Right lobe of liver (tissue), 6 donors: ENCODE data around the gene REM1. TPM values are rescaled to one million over a fixed set of nuclear protein-coding genes. Genes with fewer than 3 reads are reported as not detected.
A peak's percentile ranks its signal among the peaks of the same experiment; 100 is the strongest.
"Not testable (repeated sequence)": the region's sequence is repeated elsewhere in the genome, so short reads cannot be mapped to it uniquely, and the experiment has no call there.

ENCODE experiments used
- ATAC-seq, 4 donors: fragments of 200-7000 bp; cut with Tn5 transposase; one replicate each; pipeline ENCODE4 v1.9.1; 2020; ENCODE audit warnings: mild to moderate bottlenecking in 4 of 4, moderate library complexity in 4 of 4
- DNase-seq, 3 donors: peaks; one replicate each; pipeline ENCODE4 v3.0.0-alpha.2; 2020
- H3K27ac ChIP-seq, 3 donors: fragments of 200-600 bp; one replicate each; pipeline ENCODE4 v1.8.0; 2022
- H3K27me3 ChIP-seq, 2 donors: fragments of 200-600 bp; one replicate each; pipeline ENCODE4 v1.8.0; 2022
- H3K36me3 ChIP-seq, 4 donors: fragments of 200-600 bp; sonication (generic) in 1 of 4; one replicate each; pipeline versions ENCODE4 v1.5.1 to v1.8.0; 2017 to 2022; ENCODE audit warnings: control low read depth in 1 of 4
- H3K4me1 ChIP-seq, 4 donors: fragments of 200-600 bp; sonication (generic) in 1 of 4; one replicate each; pipeline versions ENCODE4 v1.5.1 to v1.8.0; 2017 to 2022; ENCODE audit warnings: control low read depth in 1 of 4
- H3K4me3 ChIP-seq, 3 donors: fragments of 200-600 bp; one replicate each; pipeline ENCODE4 v1.8.0; 2022
- H3K9me3 ChIP-seq, 4 donors: fragments of 200-600 bp; sonication (generic) in 1 of 4; one replicate each; pipeline versions ENCODE4 v1.5.1 to v1.8.0; 2017 to 2022; ENCODE audit warnings: control low read depth in 1 of 4
- CTCF ChIP-seq, 4 donors: fragments of 200-600 bp in 3 of 4; fragments of 450-650 bp in 1 of 4; IDR thresholded peaks; one replicate each; pipeline versions ENCODE4 v1.5.1 to v1.8.0; 2016 to 2022; ENCODE audit warnings: antibody characterized with exemption in 4 of 4, mild to moderate bottlenecking in 2 of 4
- POLR2A ChIP-seq: fragments of 450-650 bp; IDR thresholded peaks from one replicate; pipeline ENCODE4 v1.6.1; 2017; ENCODE audit warnings: antibody characterized with exemption, mild to moderate bottlenecking
- WGBS: methylation state at CpG from one replicate; pipeline ENCODE4 v1.1.6; 2018; ENCODE audit warnings: low coverage, low lambda C conversion rate; ENCODE audit not compliant: insufficient coverage; ENCODE audit errors: missing lambda C conversion rate; 5-methylcytosine and 5-hydroxymethylcytosine counted together
- intact Hi-C, 2 donors: fragments of 100-400 bp; cut with DNase I; formaldehyde crosslinking; loops; one replicate each; pipeline versions ENCODE4 v1.11.2 to v1.14.1; 2022
- total RNA-seq, 6 experiments: library from RNA; depleted of rRNA in 2 of 6; stranded (reverse); fragments of >200 nt in 2 of 6; fragmentation: NEBNext Ultra II Directional in 3 of 6; extraction: Animal tissue kit (Norgen Biotek cat#: 25700) in 3 of 6; gene quantifications; one replicate each; pipeline versions ENCODE4 v1.1.0 to v1.2.4, GENCODE V29; 2016 to 2023
- donor health status: DM: no; HTN: yes; CAD: no.
- donor health status: DM: no; HTN: no; CAD: no.
- donor health status: DM: no; HTN: no; CAD: no.
- donor health status: DM: no; HTN: yes; CAD: no.
- donor health status: DM: no; HTN: yes; CAD: no.

Gene REM1
- total RNA-seq, 6 experiments from 2014 or later = 0.12 to 1.0 (median 0.20) TPM; not detected in 1

- H3K9me3 ChIP-seq = no peaks in the 10 kb centered on the region
- ATAC-seq = peak; percentile 70 to 76 (median 74)
- TF ChIP-seq CTCF (IDR thresholded peaks at IDR 0.05) (peak in 3 of 4 donors; percentile 33 to 34 (median 33)), POLR2A (no peak)
- H3K4me1 ChIP-seq = peaks cover 0 to 30% (median 7%) of the 10 kb centered on the region in 4 donors
- peak; percentile 61 to 71 (median 65) for DNase-seq
- no peak overlapping the region for H3K4me3 ChIP-seq
- intact Hi-C loops = no loop called here
- H3K27me3 ChIP-seq = no peaks in the 10 kb centered on the region
- H3K36me3 ChIP-seq = no peaks in the 10 kb centered on the region
- WGBS = 43% methylated on average over 2 of the region's 4 CpGs
- H3K27ac ChIP-seq = no peak overlapping the region
These were observed 42.3 kb downstream of the REM1 start for GRCh38 chr20:31517373-31517772.

GRCh38 chr20:31521267-31521666, 46.2 kb downstream of the REM1 start:
- DNase-seq, intact Hi-C loops, H3K27ac ChIP-seq: not testable (repeated sequence)

GRCh38 chr20:31522731-31523130, 47.6 kb downstream of the REM1 start:
- Histone ChIP-seq H3K4me1 (peaks cover 0 to 3% (median 0%) of the 10 kb centered on the region in 4 donors), H3K9me3 (no peaks in the 10 kb centered on the region), H3K4me3 (no peak overlapping the region), H3K27me3 (no peaks in the 10 kb centered on the region), H3K27ac (no peak overlapping the region), H3K36me3 (peaks cover 0 to 14% (median 4%) of the 10 kb centered on the region in 4 donors)
- TF ChIP-seq POLR2A (no peak), CTCF (IDR thresholded peaks at IDR 0.05) (no peak)
- 85% methylated on average over 6 of the region's 6 CpGs for WGBS
- intact Hi-C loops = no loop called here
- ATAC-seq (peak in 2 of 4 donors; percentile 29 to 36), DNase-seq (no peak)

More at GRCh38 chr20:31521267-31521666, 46.2 kb downstream of the REM1 start:
- WGBS = 71% methylated on average over 6 of the region's 7 CpGs
- not testable (repeated sequence) for ATAC-seq, H3K4me3 ChIP-seq, H3K9me3 ChIP-seq, H3K27me3 ChIP-seq, H3K36me3 ChIP-seq
- H3K4me1 ChIP-seq = peaks cover 0 to 17% (median 6%) of the 10 kb centered on the region in 4 donors

GRCh38 chr20:31523361-31524283, 48.5 kb downstream of the REM1 start:
- no peaks in the 10 kb centered on the region for H3K9me3 ChIP-seq
- intact Hi-C loops = no loop called here
- TF ChIP-seq POLR2A = no peak
- no peaks in the 10 kb centered on the region for H3K27me3 ChIP-seq
- H3K4me1 ChIP-seq = no peaks in the 10 kb centered on the region
- 61% methylated on average over 5 of the region's 8 CpGs for WGBS
- DNase-seq (no peak), ATAC-seq (peak; percentile 69 to 82 (median 73))
- no peak overlapping the region for H3K27ac ChIP-seq
- H3K36me3 ChIP-seq = peaks cover 0 to 23% (median 6%) of the 10 kb centered on the region in 4 donors
- no peak overlapping the region for H3K4me3 ChIP-seq

GRCh38 chr20:31527266-31527665, 52.2 kb downstream of the REM1 start:
- TF ChIP-seq CTCF (IDR thresholded peaks at IDR 0.05) (no peak), POLR2A (no peak)

More at GRCh38 chr20:31527266-31527665, 52.2 kb downstream of the REM1 start:
- Histone ChIP-seq H3K27ac (no peak overlapping the region), H3K4me3 (no peak overlapping the region), H3K4me1 (no peaks in the 10 kb centered on the region), H3K36me3 (peaks cover 0 to 51% (median 21%) of the 10 kb centered on the region in 4 donors), H3K27me3 (no peaks in the 10 kb centered on the region), H3K9me3 (no peaks in the 10 kb centered on the region)
- intact Hi-C loops = no loop called here
- ATAC-seq (no peak), DNase-seq (no peak)
- WGBS = 90% methylated on average over 3 of the region's 6 CpGs

Other genes starting within 250 kb of the REM1 start
- not detected for gene DEFB115, start 217.6 kb upstream of the REM1 start, total RNA-seq
- gene DEFB116, start 166.7 kb upstream of the REM1 start, total RNA-seq = not detected
- gene DEFB118, start 106.7 kb upstream of the REM1 start, total RNA-seq = not detected
- gene DEFB119, start 84.7 kb upstream of the REM1 start, total RNA-seq = not detected
- not detected for gene DEFB121, start 69.1 kb upstream of the REM1 start, total RNA-seq
- not detected for gene DEFB123, start 34.7 kb upstream of the REM1 start, total RNA-seq
- gene DEFB124, start 161 bp upstream of the REM1 start, total RNA-seq = not detected
- gene HM13, start 39.2 kb downstream of the REM1 start, total RNA-seq = 100 to 1,000 TPM in 5 of 6 experiments, 10 to 100 TPM in 1; 78.1 to 141 (median 114) TPM
- gene ID1, start 130.0 kb downstream of the REM1 start, total RNA-seq = 100 to 1,000 TPM in 2 of 6 experiments, 10 to 100 TPM in 4; 12.9 to 300 (median 35.0) TPM
- gene COX4I2, start 162.6 kb downstream of the REM1 start, total RNA-seq = not detected
- 10 to 100 TPM; 30.5 to 96.1 (median 63.4) TPM for gene BCL2L1, start 247.6 kb downstream of the REM1 start, total RNA-seq